GM15510 (cell line): ENCODE measurements around the gene RTF1.

Experiments
- POLR2A ChIP-seq: IDR thresholded peaks from 3 replicates; pipeline ENCODE4 v1.6.1; 2011; ENCODE audit warnings: borderline replicate concordance; ENCODE audit not compliant: insufficient read length; ENCODE audit errors: extremely low read depth

The RTF1 gene

DNA sequence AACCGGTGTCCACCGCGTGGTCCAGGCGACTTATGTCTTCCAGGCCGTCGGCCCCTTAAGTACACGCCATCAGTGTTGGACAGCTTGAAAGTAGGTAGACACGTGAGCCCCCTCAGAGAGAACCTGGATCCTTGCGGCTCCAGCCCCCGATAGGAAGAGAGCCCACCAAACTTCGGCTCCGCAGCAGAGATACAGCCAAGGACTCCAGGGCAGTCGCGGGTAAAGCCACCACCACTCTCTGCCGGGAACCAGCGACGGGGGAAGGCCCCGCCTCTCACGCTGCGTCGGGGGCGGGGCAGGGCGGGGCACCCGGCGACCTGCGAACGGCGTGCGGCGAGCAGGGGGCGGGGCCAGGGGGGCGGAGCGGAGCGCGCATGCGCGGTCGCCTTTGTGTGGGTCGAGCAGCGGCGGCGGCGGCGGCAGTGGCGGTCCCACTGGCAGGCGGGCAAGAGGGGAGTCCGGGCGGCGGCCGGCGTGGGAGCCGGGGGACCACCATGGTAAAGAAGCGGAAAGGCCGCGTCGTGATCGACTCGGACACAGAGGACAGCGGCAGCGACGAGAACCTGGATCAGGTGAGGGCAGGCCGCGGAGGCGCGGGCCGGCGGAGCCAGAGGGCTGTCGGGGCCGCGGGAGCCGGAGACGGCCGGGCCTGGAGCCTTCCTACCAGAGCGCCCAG, at the start of gene RTF1:
Gene RTF1, plus strand, starts transcription at position 354 of the 676 bp plus-strand sequence. Its CDS starts 21 bp downstream, at position 375.
- TF ChIP-seq POLR2A, result peak; percentile 85

DNA sequence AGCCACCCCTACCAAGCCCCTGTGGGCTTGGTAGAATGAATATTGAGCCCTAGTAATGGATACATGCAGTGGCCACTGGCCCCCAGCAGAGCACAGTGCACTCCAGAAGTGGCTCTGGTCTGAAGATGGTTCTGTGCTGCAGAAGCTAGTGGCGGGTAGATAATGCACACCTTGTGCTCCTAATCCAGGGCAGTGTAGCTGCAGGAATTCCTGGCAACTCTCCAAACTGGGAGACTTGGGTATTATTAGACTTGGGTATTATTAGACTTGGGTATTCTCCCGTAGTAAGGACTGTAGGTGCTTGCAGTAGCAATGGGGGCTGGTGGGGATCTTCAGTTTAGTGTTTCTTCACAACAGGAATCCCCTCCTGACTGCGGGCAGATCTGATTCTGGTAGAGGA, 49.5 kb upstream of the RTF1 start:
- TF ChIP-seq POLR2A, result no peak

DNA sequence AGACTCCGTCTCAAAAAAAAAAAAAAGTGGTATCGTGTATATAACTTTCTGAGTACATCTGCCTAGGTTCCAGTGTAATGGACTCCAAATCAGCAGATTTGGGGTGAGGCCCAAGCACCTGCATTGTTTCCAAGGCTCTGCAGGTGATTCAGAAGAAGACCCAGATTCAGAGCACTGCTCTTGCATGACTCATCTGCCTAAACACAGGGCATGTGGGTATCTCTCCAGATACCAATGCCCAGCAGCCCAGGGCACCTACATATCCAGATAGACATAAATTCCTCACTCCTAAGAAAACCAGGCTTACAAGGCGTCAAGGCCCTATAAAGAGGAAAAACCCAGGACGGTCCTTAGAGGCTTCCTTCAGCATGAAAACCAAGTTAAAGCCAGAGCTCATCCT, 38.9 kb upstream of the RTF1 start:
- TF ChIP-seq POLR2A, result no peak

DNA sequence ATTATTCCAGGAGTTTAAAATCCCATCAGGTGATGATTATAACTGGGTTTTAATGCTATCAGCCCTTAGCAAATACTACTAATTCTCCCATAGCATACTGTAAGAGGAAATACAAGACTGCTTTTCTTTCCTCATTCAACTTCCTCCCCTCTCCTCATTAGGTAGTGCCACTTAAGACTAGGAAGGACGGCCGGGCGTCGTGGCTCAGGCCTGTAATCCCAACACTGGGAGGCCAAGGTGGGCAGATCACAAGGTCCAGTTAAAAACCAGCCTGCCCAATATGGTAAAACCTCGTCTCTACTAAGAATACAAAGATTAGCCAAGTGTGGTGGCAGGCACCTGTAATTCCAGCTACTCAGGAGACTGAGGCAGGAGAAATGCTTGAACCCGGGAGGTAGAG, 29.2 kb upstream of the RTF1 start:
- no peak for TF ChIP-seq POLR2A

DNA sequence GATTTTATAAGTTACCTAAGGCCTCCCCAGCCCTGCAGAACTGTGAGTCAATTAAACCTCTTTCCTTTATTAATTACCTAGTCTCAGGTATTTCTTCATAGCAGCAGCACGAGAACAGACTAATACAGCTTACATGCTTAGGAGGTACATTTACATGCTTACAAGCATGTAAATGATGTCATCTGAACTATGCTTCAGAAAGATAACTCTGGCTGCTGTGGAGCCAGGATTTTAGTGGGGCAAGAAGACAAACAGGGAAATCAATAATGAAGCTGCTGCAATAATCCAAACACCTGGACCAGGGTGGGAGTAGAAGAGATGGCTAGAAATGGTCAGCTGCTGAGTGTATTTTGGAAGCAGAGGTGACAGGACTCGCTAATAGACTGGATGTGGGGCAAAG, 24.2 kb upstream of the RTF1 start:
- TF ChIP-seq POLR2A, result no peak

DNA sequence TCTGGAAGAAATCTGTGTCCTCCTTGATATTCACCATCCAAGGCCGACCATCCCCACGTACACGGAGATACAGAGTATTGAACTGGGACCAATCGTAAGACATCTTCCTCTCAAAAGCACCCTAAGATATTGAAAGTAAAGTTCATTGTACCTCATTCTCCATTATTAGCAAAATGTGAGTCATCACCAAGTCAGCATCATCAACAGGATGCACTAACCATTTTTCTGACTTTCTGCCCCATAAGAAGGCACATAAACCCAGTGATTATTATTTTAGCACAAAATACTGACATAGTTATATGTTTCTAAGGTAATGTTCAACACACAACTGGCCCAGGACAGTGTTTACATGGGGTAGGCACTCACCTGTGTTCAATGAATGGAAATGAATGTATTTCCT, 22.0 kb upstream of the RTF1 start:
- no peak for TF ChIP-seq POLR2A

DNA sequence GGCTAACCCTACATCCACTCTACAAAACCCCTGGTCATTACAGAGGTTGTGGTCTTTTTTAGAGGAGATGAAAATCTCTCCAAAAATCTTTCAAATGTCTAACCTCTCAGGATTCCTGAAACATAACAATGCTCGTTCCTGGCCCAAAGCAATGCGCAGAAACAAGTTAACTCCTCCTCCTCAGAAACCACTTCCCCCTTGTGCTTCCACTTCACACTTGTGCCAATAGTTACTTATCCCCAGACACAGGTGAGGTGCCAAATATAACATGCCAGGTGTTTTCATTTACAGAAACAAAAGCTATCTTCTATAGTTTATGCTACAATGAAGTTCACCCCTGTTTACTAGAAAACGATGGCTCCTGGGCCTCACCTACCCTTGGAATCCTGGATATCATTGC, 20.8 kb upstream of the RTF1 start:
- no peak for TF ChIP-seq POLR2A

DNA sequence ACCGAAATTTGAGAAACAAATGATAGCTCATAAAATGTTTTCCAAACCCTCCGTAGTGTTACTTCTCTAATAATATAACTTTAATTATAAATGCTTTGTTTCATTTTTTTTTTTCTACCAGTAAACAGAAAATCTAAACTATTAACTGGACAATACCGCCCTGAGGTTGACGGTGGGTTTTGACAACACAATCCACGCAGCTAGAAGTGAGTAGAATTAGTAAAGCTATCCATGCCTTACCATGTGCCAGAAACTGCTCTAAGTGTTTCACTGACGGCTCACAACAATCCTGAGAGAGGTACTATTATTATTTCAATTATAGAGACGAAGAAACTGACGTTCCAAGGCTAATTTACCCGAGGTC, 15.0 kb upstream of the RTF1 start:
- no peak for TF ChIP-seq POLR2A

DNA sequence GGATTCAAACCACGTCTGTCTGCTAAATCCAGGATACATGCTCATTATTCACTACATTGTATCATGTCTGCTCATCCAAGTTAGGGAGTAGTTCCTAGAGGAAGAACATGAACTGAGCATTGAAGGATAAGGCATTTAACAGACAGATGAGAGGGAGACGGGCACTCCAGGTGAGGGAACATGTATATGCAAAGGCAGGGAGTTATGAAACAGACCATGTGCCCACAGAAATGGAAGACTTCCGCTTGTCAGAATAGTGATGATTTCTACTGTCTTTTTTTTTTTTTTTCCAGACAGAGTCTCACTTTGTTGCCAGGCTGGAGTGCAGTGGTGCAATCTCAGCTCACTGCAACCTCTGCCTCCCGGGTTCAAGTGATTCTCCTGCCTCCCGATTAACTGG, 9.6 kb upstream of the RTF1 start:
- TF ChIP-seq POLR2A, result no peak

DNA sequence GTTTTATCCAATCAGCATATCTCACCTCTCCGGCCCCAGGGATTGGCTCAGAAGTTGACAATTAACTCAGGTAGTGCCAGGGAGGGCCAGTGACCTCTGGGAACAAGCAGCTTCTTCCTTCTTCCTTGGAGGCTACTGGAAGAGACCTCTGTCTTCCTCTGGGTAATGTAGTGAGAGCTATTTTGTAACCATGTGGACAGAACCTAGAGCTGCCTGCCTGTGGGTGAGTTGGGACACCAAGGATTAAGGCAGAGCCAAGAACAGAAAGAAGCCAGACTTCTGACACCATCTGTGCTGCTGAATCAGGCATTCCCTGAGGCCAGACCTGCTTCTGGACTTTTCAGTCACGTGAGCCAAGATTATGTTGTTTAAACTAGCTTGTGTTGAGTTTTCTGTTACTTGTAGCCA, 8.7 kb upstream of the RTF1 start:
- TF ChIP-seq POLR2A, result no peak

DNA sequence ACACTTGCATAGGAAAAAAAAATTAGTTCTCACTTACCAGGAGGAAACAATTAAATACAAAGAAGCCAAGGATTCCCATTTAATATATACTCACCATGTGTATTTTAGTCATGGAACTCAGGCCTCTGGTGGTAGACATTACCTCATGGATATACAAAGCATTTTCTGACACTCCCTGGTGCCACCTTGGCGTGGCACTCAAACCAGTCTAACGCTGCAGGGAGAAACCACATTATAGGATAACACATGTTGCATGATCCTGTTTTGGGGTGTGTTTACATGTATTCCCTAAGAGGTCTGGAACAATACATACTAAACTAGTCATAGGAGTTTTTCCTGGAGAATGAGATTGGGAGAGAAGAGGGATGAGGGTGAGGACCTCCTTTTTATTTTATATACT, 5.9 kb upstream of the RTF1 start:
- TF ChIP-seq POLR2A, result no peak

DNA sequence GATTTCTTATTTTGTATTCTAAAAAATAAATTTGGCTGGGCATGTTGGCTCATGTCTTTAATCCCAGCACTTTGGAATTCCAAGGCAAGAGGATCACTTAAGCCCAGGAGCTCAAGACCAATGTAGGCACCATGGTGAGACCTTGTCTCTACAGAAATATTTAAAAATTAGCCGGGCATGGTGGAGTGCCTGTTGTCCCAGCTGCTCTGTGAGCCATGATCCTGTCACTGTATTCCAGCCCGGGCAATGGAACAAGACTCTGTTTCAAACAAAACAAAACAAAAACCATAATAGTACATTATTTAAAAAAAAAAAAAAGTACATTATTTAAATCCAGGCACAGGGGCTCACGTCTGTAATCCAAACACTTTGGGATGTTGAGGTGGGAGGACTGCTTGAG, 5.5 kb upstream of the RTF1 start:
- no peak for TF ChIP-seq POLR2A

DNA sequence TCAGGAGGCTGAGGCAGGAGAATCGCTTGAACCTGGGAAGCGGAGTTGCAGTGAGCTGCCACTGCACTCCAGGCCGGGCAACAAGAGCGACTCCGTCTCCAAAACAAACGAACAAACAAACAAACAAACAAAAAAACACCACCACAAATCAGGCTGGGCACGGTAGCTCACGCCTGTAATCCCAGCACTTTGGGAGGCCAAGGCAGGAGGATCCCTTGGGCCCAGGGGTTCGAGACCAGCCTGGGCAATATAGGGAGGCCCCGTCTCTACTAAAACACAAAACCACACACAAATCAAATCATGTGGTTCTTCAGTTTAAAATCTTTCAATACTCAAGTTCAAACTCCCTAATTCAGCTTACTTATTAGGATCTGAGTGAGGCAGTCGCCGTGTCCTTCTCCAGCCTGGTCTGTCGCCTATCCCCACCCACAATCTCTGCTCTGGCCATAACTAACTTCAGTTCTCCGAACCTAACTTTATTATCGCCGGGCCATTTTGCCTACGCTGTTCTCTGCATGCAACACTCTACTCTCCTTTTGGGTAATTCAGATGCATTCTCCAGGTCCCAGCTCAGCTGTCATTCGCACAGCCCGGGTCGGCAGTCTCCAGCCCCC, 660 bp upstream of the RTF1 start:
- TF ChIP-seq POLR2A, result no peak

DNA sequence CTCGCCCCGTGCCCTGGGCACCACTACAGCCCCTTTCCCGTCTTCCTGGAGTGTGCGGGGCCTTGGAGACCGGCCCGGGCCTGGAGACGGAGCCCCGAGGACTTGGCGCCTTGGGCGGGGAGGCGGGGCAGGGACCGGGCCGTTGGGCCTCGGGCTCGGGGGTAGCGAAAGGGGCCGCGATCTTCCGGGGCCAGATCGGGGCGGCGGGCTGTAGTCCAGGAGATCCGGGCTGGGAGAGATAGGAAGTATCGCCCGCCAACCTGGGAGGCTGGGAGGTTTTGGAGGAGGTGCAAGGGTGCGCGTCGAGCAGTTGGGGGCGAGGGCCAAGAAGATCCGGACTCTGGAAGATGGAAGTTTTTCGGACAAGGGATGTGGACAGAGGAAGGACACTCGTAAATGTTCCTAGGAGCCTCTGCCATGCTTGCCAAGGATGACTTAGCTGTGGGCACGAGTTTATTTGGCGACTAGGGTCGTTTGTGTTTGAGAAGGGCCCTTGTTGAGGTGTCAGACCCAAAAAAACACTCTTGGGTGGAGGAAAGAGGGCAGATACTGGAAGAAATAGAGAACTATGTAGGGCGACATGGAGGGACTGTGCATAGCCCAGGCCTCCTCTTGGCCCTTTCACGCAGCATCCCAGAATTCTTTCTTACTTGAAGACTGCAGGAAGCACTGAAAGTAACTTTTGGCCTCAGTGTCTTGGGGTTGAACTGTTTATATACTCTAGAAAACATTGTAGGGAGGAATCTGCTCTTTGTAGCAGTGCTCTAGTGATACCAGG, 712 bp downstream of the RTF1 start:
- TF ChIP-seq POLR2A, result no peak

DNA sequence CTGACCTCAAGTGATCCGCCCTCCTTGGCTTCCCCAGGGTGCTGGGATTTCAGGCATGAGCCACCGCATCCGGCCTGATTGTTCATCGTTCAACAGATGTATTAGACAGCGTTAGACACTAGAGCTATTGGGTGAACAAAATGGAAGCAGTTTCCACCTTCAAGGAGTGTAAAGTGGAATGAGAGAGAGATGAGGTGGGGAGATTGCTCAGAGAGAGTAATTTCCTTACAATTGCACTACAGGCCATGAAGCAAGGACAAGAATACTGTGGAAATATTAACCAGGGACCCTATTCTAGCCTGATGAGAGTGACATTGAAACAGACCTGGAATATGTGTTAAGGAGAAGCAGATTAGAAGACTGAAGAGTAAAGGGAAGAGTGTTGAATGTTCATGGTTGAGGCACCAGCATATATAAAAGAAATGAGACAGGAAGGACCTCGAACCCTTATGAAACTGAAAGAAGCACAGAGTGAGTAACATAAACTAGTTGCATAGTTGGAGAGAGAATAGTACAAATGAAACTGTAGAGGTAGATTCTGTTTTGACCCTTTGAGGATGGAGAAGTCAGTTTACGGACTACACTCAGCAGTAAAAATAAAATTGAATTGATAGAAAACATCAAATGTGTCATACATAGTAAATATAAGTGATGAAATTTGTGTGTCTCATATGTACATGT, 7.2 kb downstream of the RTF1 start:
- TF ChIP-seq POLR2A, result no peak
